GM12872 (cell line): Measurements from ENCODE around the gene CLN6.

Experiments used
- TF ChIP-seq, protein P1 (sequence below): IDR thresholded peaks from 3 replicates; pipeline ENCODE4 v1.5.1; 2011; ENCODE audit warnings: low read depth, mild to moderate bottlenecking, low read length, moderate library complexity; ENCODE audit not compliant: insufficient read depth

CLN6 gene

DNA sequence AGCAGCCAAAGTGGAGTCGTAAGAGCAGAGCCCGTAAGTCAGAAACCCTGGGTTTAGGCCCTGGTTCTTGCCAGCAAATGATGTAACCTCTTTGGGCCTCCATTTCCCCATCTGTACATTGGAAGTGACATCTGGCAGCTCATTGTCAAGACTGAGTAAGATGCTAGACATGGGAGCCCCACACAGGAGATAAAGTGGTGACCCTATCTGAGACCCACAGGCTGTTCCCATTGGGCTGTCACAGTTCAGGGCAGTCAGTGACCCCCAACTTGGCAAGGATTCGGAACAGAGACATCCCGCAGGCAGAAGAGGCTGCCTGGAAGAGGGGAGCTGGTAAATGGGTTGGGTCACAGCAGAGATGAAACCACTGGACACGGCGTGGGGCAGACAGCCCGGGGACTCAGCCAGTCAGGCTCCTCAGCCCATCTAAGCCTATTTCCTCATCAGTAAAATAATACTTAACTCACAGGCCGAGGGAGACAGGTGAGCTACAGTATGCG is 1.8 kb downstream of the CLN6 start:
- TF ChIP-seq, protein P1, sequence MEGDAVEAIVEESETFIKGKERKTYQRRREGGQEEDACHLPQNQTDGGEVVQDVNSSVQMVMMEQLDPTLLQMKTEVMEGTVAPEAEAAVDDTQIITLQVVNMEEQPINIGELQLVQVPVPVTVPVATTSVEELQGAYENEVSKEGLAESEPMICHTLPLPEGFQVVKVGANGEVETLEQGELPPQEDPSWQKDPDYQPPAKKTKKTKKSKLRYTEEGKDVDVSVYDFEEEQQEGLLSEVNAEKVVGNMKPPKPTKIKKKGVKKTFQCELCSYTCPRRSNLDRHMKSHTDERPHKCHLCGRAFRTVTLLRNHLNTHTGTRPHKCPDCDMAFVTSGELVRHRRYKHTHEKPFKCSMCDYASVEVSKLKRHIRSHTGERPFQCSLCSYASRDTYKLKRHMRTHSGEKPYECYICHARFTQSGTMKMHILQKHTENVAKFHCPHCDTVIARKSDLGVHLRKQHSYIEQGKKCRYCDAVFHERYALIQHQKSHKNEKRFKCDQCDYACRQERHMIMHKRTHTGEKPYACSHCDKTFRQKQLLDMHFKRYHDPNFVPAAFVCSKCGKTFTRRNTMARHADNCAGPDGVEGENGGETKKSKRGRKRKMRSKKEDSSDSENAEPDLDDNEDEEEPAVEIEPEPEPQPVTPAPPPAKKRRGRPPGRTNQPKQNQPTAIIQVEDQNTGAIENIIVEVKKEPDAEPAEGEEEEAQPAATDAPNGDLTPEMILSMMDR, result no peak

GRCh38 chr15:68224546-68225250 is 4.8 kb downstream of the CLN6 start:
- TF ChIP-seq, protein P1, result no peak

GRCh38 chr15:68224108-68224507 is 5.4 kb downstream of the CLN6 start:
- TF ChIP-seq, protein P1, result no peak

- TF ChIP-seq, protein P1, result no peak
Observed at GRCh38 chr15:68223171-68223570, 6.4 kb downstream of the CLN6 start.

DNA sequence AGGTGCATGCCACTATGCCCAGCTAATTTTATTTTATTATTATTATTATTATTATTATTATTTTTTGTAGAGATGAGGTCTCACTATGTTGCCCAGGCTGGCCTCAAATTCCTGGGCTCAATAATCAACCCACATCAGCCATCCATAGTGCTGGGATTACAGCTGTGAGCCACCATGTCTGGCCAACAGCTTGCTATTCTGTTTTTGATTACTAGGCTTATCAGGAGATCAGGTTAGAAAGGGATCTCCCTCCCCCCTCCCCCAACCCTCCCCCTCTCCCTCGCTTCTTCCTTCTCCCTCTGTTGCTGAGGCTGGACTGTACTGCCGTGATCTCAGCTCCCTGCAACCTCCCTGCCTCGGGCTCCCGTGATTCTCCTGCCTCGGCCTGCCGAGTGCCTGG is 8.6 kb downstream of the CLN6 start:
- TF ChIP-seq, protein P1, result no peak

DNA sequence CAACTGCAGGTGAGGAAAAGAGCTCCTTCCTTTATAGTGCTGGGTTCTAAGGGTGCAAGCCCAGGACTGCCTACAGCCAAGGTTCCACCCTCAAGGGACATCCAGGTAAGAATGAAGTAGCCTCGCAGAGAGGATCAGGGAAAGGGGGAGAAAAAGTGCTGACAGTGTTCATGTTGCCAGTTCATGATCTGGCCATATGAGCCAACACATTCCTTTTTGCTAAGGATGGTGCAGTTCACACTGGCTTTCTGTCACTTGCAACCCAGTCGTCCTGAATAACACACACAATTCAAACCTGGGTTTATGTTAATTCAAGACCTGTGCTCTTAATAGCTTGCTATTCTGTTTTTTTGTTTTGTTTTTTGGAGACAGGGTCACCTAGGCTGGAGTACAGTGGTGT is 9.0 kb downstream of the CLN6 start:
- TF ChIP-seq, protein P1, result no peak

GRCh38 chr15:68218847-68219798 is 10.4 kb downstream of the CLN6 start:
- TF ChIP-seq, protein P1, result no peak
